AG04449 (cell line): ENCODE measurements around the gene VAMP4.

Experiments
- CTCF ChIA-PET: fragments of 350-600 bp; formaldehyde crosslinking; extraction: SDS; loops from one replicate; lab custom pipeline; 2021; ENCODE audit warnings: antibody characterized with exemption; lab: Yijun Ruan, JAX
- POLR2A ChIA-PET: fragments of 400-600, 350-600 bp; formaldehyde crosslinking; extraction: SDS; loops from one replicate; lab custom pipeline; 2020; ENCODE audit warnings: antibody characterized with exemption, inconsistent platforms; lab: Yijun Ruan, JAX
- DNase-seq: peaks from one replicate; pipeline ENCODE4 v3.0.0-alpha.2; 2010; ENCODE audit warnings: low read depth, low spot score
- H3K4me3 ChIP-seq: 2 replicates; pipeline ENCODE4 v1.5.1; 2011; ENCODE audit warnings: low read depth, mild to moderate bottlenecking, control low read depth, low read length
- TF ChIP-seq, protein P1 (sequence below): IDR thresholded peaks from one replicate; pipeline ENCODE4 v1.5.1; 2011; ENCODE audit warnings: mild to moderate bottlenecking, moderate library complexity, low read length, control low read depth, inconsistent platforms; ENCODE audit not compliant: insufficient read depth; ENCODE audit errors: missing control alignments

The VAMP4 gene

DNA sequence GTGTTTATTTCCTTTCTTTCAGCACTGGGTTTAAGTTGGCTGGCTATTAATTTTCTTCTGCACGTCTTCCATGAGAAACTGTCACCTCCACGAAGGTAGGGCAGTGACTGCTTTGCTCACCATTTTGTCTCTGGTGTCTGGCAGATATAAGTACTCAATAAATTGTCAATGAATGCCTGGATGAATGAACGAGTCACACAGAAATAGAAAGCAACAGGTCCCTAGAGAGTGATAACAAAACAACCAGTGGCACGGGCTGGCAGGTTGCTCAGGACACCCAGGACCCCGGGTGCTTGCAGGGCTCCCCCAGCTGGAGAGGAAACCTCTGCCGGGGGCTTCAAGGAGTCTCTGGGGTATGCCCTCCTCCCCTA is 86.1 kb downstream of the VAMP4 start:
- ChIA-PET POLR2A (no interaction called here), CTCF (interaction anchor here (0.8 to 4.1 kb wide), 7 partner anchors 10 to 123 kb away, joined by 3 to 61 read pairs (median 7); no protein-coding TSS in a partner anchor)
- no peak overlapping the region for H3K4me3 ChIP-seq
- DNase-seq, result no peak
- TF ChIP-seq, protein P1, sequence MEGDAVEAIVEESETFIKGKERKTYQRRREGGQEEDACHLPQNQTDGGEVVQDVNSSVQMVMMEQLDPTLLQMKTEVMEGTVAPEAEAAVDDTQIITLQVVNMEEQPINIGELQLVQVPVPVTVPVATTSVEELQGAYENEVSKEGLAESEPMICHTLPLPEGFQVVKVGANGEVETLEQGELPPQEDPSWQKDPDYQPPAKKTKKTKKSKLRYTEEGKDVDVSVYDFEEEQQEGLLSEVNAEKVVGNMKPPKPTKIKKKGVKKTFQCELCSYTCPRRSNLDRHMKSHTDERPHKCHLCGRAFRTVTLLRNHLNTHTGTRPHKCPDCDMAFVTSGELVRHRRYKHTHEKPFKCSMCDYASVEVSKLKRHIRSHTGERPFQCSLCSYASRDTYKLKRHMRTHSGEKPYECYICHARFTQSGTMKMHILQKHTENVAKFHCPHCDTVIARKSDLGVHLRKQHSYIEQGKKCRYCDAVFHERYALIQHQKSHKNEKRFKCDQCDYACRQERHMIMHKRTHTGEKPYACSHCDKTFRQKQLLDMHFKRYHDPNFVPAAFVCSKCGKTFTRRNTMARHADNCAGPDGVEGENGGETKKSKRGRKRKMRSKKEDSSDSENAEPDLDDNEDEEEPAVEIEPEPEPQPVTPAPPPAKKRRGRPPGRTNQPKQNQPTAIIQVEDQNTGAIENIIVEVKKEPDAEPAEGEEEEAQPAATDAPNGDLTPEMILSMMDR, result no peak

DNA sequence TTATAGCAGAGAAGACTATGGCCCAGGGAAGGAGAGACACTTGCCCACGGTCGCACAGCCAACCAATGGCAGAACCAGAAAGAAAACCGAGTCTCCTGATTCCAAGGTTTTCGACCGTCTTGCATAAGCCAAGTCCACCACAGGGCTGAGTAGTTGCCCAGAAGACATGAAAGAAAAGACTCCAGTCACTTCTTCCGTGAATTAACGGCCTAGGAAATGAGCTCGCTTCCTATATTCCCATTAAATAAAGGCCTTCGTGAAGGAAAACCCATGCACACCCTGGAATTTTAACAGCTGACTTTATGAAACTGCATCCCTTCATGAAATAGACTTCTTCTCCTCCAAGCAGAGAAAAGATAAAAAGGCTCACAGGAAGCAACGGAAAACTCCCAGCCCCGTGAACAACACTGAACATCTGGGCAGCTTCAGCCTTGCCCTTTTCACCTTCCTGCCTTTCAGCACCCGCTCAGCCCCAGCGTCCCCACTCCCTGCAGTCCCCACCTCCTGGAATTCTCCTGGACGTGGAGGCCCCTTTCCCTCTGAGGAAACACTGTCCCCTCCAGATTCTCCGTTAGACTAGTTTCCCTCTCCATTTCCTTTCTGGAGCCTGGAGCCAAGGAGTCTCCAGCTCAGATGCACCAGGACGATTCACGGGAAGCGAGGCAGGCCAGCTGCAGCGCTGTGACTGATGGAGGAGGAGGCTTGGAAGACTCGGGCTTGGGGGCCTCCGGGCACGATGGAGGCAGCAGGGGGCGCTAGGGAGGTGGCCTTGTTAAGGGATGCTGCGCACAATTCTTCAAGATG is 86.7 kb downstream of the VAMP4 start:
- DNase-seq, result no peak
- TF ChIP-seq, protein P1, result peak; percentile 75
- ChIA-PET CTCF (interaction anchor here (0.6 to 4.1 kb wide), 16 partner anchors 9 to 330 kb away, joined by 3 to 61 read pairs (median 5); no protein-coding TSS in a partner anchor), POLR2A (no interaction called here)
- no peak overlapping the region for H3K4me3 ChIP-seq

DNA sequence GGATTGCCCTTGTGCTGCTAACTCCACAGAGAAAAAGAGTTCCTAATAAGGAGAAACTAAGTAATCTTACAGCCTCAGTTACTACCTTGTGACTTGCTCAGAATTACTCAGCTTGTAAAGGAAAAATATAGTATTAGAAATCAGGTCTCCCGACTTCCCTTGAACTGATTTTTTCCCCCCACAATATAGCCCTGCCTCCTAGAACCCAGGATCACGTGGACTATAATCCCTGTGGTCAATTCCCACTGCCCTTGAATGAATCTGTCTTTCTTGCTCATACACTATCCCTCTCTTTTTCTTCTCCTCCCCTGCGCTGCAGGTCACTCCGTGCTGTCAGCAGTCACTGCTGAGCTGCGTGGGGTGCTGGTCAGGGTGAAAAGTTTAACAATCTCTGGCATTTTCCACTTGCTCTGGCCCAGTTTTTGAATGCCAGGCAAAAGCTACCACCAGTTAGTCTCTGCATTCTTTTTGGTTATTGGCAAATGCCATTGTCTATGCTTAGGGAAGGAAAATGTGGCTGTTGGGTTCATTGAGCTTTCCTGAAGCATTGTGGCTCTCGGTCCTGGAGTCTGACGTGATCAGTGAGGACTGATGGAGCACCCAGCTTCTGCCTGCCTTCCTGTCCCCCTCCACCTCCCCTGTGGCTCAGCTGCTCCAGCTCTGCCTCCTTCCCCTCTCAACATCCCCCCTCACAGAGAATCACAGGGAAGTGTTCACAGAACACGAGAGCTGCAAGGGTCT is 87.5 kb downstream of the VAMP4 start:
- DNase-seq, result peak; percentile 26
- POLR2A ChIA-PET, result no interaction called here
- TF ChIP-seq, protein P1, result no peak
- CTCF ChIA-PET, result interaction anchor here (0.6 to 4.1 kb wide), 17 partner anchors 9 to 331 kb away, joined by 3 to 61 read pairs (median 5); partner anchors contain the start of gene PRRC2C
- H3K4me3 ChIP-seq, result no peak overlapping the region

DNA sequence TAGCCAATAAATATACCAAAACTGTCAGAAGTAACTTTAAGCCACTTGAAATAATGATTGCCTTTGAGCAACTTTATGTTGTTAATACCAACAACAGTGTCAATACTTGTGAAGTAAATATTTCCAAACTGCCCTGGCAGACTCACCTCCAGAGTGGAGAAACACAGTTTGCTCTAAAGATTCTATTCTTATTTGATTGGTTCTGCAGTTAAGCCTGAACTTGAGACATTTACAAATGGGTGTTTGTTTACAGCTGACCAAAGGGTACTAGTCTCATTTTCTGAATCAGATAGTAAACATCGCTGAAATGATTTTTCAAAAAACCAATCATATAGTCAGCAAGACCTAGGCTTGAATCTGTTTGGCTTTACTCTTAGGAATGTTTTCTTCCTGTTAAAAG is 88.1 kb downstream of the VAMP4 start:
- no peak overlapping the region for H3K4me3 ChIP-seq
- POLR2A ChIA-PET, result no interaction called here
- CTCF ChIA-PET, result interaction anchor here (1.0 to 4.1 kb wide), 4 partner anchors 8 to 169 kb away, joined by 3 to 61 read pairs (median 22); partner anchors contain the start of gene PRRC2C
- no peak for DNase-seq
- TF ChIP-seq, protein P1, result no peak

DNA sequence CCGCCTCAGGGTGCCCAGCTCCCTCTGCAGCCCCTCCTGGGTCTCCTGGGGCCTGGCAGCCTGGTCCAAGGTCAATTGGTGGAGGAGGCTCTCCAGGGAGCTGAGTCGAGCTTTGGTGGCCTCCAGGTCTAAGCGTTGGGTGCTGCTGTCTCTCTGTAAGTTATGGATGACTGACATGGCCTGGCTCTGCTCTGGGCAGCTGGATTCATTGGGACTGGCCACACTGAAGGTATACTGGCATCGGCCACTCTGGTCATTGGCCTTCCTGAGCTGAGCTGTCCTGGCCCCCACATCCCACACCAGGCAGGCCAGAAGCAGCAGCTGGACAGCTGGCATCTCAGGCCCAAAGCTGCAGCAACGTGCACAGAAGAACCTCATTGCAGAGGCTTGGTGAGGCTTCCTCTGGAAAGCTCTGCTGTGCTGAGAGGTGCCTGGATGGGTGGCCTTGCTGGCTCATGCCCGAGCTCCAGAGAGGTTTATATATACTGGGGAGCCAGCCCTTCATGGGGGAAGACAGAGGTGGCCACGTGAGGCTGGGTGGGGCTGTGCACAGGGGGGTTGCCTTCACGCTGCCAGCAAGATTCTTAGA is 89.5 kb downstream of the VAMP4 start, which contains the start of gene MYOC:
MYOC (minus strand) TSS at position 455 of the 589 bp plus-strand sequence; CDS start at position 378, 77 bp downstream.
- DNase-seq, result no peak
- ChIA-PET POLR2A (no interaction called here), CTCF (interaction anchor here (1.3 to 4.1 kb wide), 3 partner anchors 7 to 333 kb away, joined by 3 to 61 read pairs (median 5); no protein-coding TSS in a partner anchor)
- no peak within 1 kb of the TSS for H3K4me3 ChIP-seq
- TF ChIP-seq, protein P1, result no peak
